B cell (primary cell): ENCODE measurements around the gene SINHCAF. TPM values are rescaled to one million over a fixed set of nuclear protein-coding genes. Genes with fewer than 3 reads are reported as not detected.
A peak's percentile ranks its signal among the peaks of the same experiment; 100 is the strongest.

Experiments used
- ATAC-seq: fragments of 200-7000 bp; cut with Tn5 transposase; one replicate; pipeline ENCODE4 v1.10.0; 2021; ENCODE audit warnings: low read depth, mild to moderate bottlenecking, moderate number of reproducible peaks, moderate library complexity
- CTCF ChIA-PET: fragments of 350-600 bp; sonication (Branson Sonifier 250); formaldehyde crosslinking; loops from one replicate; lab custom pipeline; 2021; ENCODE audit warnings: antibody characterized with exemption, inconsistent platforms; lab: Charles Lee
- POLR2A ChIA-PET: fragments of 350-600 bp; sonication (Branson Sonifier 250); formaldehyde crosslinking; loops from one replicate; lab custom pipeline; 2021; ENCODE audit warnings: antibody characterized with exemption; lab: Charles Lee
- DNase-seq: peaks from one replicate; pipeline ENCODE4 v3.0.0; 2013
- H2AFZ ChIP-seq: 2 replicates; pipeline ENCODE4 v1.6.1; 2012; ENCODE audit warnings: mild to moderate bottlenecking, low read depth, low read length; ENCODE audit not compliant: insufficient read depth, poor library complexity, severe bottlenecking
- H3K27ac ChIP-seq, 2 donors: 1 replicate in 1 of 2; 2 replicates in 1 of 2; pipeline ENCODE4 v1.5.1; 2012 to 2013; ENCODE audit warnings: low read length in 2 of 2, mild to moderate bottlenecking in 2 of 2, moderate library complexity in 1 of 2
- H3K27me3 ChIP-seq, 4 experiments: fragments of 200-600 bp in 1 of 4; sonication (generic) in 1 of 4; replicated peaks in 1 of 4; 1 replicate in 2 of 4; 2 replicates in 2 of 4; pipeline versions ENCODE4 v1.6.1 to v1.7.0; 2013 to 2016; ENCODE audit warnings: low read length in 3 of 4, mild to moderate bottlenecking in 2 of 4, mixed read lengths in 1 of 4, moderate library complexity in 1 of 4; ENCODE audit not compliant: insufficient read depth in 4 of 4, control insufficient read depth in 3 of 4; ENCODE audit errors: control extremely low read depth in 1 of 4
- H3K36me3 ChIP-seq, 2 experiments: replicated peaks in 1 of 2; 1 replicate in 1 of 2; 2 replicates in 1 of 2; pipeline versions ENCODE4 v1.6.1 to v1.7.1; 2013; ENCODE audit warnings: low read length in 1 of 2; ENCODE audit not compliant: insufficient read depth in 2 of 2, control insufficient read depth in 1 of 2; ENCODE audit errors: control extremely low read depth in 1 of 2, extremely low read depth in 1 of 2
- H3K4me1 ChIP-seq, 2 donors: fragments of 200-600 bp in 1 of 2; sonication (generic) in 1 of 2; 1 replicate in 1 of 2; 2 replicates in 1 of 2; pipeline versions ENCODE4 v1.5.1 to v1.6.1; 2013 to 2017; ENCODE audit warnings: low read length in 2 of 2; ENCODE audit not compliant: control insufficient read depth in 2 of 2, insufficient read depth in 2 of 2
- H3K4me2 ChIP-seq: replicated peaks from 2 replicates; pipeline ENCODE3; 2012; ENCODE audit warnings: mild to moderate bottlenecking, low read depth, low read length; ENCODE audit not compliant: poor library complexity, severe bottlenecking
- H3K4me3 ChIP-seq, 5 experiments: fragments of 200-600 bp in 1 of 5; sonication (generic) in 1 of 5; 1 replicate in 3 of 5; 2 replicates in 2 of 5; pipeline versions ENCODE4 v1.5.1 to v1.7.0; 2011 to 2016; ENCODE audit warnings: low read length in 4 of 5, mild to moderate bottlenecking in 4 of 5, low read depth in 2 of 5, control low read depth in 1 of 5, moderate library complexity in 1 of 5; ENCODE audit not compliant: insufficient read depth in 1 of 5; ENCODE audit errors: control extremely low read depth in 1 of 5, extremely low read depth in 1 of 5
- H3K79me2 ChIP-seq: fragments of 200-600 bp; sonication (generic); one replicate; pipeline ENCODE4 v1.6.0; 2016; ENCODE audit warnings: low read length; ENCODE audit not compliant: control insufficient read depth, insufficient read depth
- H3K9ac ChIP-seq: fragments of 200-600 bp; sonication (generic); 2 replicates; pipeline ENCODE4 v1.6.1; 2017; ENCODE audit warnings: mild to moderate bottlenecking, low read length, moderate library complexity
- H3K9me3 ChIP-seq, 3 donors: one replicate each; pipeline versions ENCODE4 v1.6.1 to v1.7.1; 2013; ENCODE audit warnings: low read length in 2 of 3; ENCODE audit not compliant: control insufficient read depth in 2 of 3, insufficient read depth in 1 of 3; ENCODE audit errors: control extremely low read depth in 1 of 3
- H4K20me1 ChIP-seq: 2 replicates; pipeline ENCODE4 v1.6.0; 2012; ENCODE audit warnings: mild to moderate bottlenecking, low read length; ENCODE audit not compliant: insufficient read depth, control insufficient read depth, poor library complexity, severe bottlenecking
- H3K27ac Mint-ChIP-seq: one replicate; pipeline ENCODE4 v1.8.0; 2021; ENCODE audit warnings: mixed read lengths
- H3K27me3 Mint-ChIP-seq: one replicate; pipeline ENCODE4 v1.8.0; 2021; ENCODE audit warnings: mixed read lengths
- H3K4me1 Mint-ChIP-seq: one replicate; pipeline ENCODE4 v1.8.0; 2021; ENCODE audit warnings: mixed read lengths
- H3K4me3 Mint-ChIP-seq: one replicate; pipeline ENCODE4 v1.8.0; 2021; ENCODE audit warnings: mixed read lengths
- H3K9me3 Mint-ChIP-seq: one replicate; pipeline ENCODE4 v1.8.0; 2022; ENCODE audit warnings: mixed read lengths; ENCODE audit not compliant: insufficient read depth
- EZH2 ChIP-seq: IDR thresholded peaks from 2 replicates; pipeline ENCODE4 v1.6.1; 2012; ENCODE audit warnings: borderline replicate concordance, low read depth, mild to moderate bottlenecking, moderate library complexity, low read length; ENCODE audit not compliant: insufficient read depth, poor library complexity, severe bottlenecking
- WGBS: methylation state at CpG from one replicate; pipeline ENCODE4 v1.1.5; 2013; ENCODE audit warnings: missing lambda C conversion rate; ENCODE audit not compliant: insufficient coverage; 5-methylcytosine and 5-hydroxymethylcytosine counted together
- intact Hi-C: fragments of 100-400 bp; cut with micrococcal nuclease; formaldehyde crosslinking; loops from one replicate; pipeline ENCODE4 v1.10.0; 2022
- polyA plus RNA-seq: library from polyadenylated mRNA; depleted of rRNA; stranded (reverse); fragments of >200 nt; gene quantifications from 2 replicates; pipeline ENCODE4 v1.2.3, GENCODE V29; 2012
- total RNA-seq, 2 donors: library from RNA; stranded (reverse); fragments of 120-200 nt in 1 of 2; gene quantifications; 1 replicate in 1 of 2; 2 replicates in 1 of 2; pipeline versions ENCODE4 v1.2.3 to v1.2.4, GENCODE V29; 2013 to 2022
- TF ChIP-seq, protein P1 (sequence below): fragments of 200-600 bp; IDR thresholded peaks from one replicate; pipeline ENCODE4 v1.8.0; 2022; ENCODE audit warnings: antibody characterized with exemption, mild to moderate bottlenecking

SINHCAF gene
- total and polyA plus RNA-seq, 2 donors (not counting 1 experiment from before 2014, with no cell fraction given): 43.5 to 129 TPM

DNA sequence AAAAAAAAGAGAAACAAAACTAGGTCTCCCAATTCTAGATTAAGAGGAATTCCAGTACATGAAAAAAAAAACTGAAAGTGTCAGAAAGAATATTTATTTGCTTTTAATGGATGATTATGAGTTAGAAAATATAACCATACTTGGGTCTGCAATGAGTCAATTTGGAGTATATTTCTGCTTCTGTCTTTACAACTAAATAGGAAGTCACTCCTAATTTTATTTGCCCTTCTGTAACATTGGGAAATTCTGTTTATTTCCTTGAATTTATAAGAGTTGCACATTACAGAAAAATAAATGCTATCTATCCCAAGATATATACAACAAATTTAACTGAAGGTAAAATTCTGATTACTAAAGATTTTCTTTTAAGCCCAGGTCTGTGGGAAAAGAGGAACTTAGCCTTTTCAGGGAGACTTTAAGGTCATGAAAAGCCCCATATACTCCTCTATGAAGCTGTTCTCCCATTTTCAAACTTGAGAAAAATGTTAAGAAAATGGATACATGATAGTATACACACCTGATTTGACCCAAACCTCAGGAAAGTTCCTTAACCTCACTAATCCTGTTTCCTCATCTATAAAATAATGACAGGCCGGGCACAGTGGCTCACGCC is 7.2 kb downstream of the SINHCAF start:
- no peaks in the 10 kb centered on the region for H3K27me3 Mint-ChIP-seq
- ChIA-PET POLR2A (interaction anchor here (0.5 kb wide), 1 partner anchor 1366 kb away, joined by 4 read pairs; no protein-coding TSS in a partner anchor), CTCF (interaction anchor here (1.2 to 1.9 kb wide), 3 partner anchors 47 to 84 kb away, joined by 3 to 9 read pairs (median 3); no protein-coding TSS in a partner anchor)
- DNase-seq (peak; percentile 37), ATAC-seq (no peak)
- H3K27ac ChIP-seq: peak overlapping the region; percentile 62 to 87
- peaks cover 59 to 69% of the 10 kb centered on the region in 2 donors for H3K4me1 ChIP-seq
- H3K9me3 ChIP-seq: no peaks in the 10 kb centered on the region
- H3K79me2 ChIP-seq: peaks cover 98% of the 10 kb centered on the region
- peak overlapping the region; percentile 73 for H3K4me2 ChIP-seq
- no peaks in the 10 kb centered on the region for H3K9me3 Mint-ChIP-seq
- no peak overlapping the region for H3K4me3 ChIP-seq
- peaks cover 84% of the 10 kb centered on the region for H3K4me1 Mint-ChIP-seq
- WGBS: 88% methylated on average over 2 of the region's 2 CpGs
- no peaks in the 10 kb centered on the region for H3K27me3 ChIP-seq
- no peak for TF ChIP-seq EZH2
- no peak overlapping the region for H2AFZ ChIP-seq
- H3K36me3 ChIP-seq: peaks cover 2 to 6% of the 10 kb centered on the region in 2 experiments
- intact Hi-C loops: loop anchor here (2.0 to 5.0 kb wide), 3 partner anchors 16 to 949 kb away; no protein-coding TSS in a partner anchor
- peaks cover 22% of the 10 kb centered on the region for H4K20me1 ChIP-seq
- H3K4me3 Mint-ChIP-seq: peak overlapping the region; percentile 87
- no peak overlapping the region for H3K9ac ChIP-seq
- H3K27ac Mint-ChIP-seq: peak overlapping the region; percentile 83

DNA sequence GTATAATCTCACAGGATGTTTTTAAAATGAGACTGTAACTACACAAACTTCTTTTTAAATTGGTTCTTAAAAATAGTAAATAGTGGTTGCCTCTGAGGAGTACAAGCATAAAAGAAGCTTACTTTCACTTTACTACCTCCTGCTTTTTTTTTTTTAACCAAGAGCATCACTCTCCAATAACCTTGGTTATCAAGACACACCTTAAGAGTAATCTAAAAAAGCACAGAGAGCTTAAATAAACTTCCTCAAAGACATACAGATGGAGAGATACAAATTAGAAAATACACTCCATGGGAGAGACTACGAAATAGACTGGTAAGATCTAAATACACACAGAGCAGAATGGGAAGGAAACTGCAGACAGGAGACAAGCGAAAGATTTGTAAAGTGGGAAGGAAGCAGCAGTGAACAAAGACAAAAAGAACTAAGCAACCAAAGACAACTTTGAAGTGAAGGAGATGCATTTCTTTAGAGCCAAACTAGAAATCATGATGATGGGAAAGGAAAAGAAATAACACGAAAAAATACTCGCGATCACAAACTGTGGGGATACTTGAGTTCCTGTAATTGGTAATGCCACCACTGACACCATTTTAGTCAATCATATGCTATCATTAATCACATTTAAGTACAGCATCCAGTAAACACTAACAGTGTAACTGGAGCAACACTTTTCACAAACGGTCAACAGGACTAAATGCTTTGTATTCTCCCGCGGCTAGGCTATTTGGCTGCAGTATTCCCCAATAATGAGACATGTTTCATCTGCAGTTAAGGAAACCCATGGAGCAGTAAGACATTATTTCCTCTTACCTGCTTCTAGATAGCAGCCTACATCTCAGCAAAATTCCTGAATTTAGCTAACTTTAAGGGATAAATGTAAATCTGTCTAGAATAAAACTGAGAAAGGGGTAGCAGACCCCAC is 8.2 kb downstream of the SINHCAF start:
- Histone ChIP-seq H3K27ac (peak overlapping the region; percentile 62 to 87), H3K9me3 (no peaks in the 10 kb centered on the region), H3K9ac (peak overlapping the region; percentile 66), H3K4me3 (peak overlapping the region; percentile 21 to 79 (median 43)), H3K79me2 (peaks cover 98% of the 10 kb centered on the region), H3K27me3 (no peaks in the 10 kb centered on the region), H3K4me2 (peak overlapping the region; percentile 73), H3K4me1 (peaks cover 50 to 64% of the 10 kb centered on the region in 2 donors), H2AFZ (peak overlapping the region; percentile 61), H4K20me1 (peaks cover 32% of the 10 kb centered on the region), H3K36me3 (peaks cover 2 to 6% of the 10 kb centered on the region in 2 experiments)
- H3K27ac Mint-ChIP-seq: peak overlapping the region; percentile 83
- ChIA-PET CTCF (interaction anchor here (1.0 to 1.9 kb wide), 2 partner anchors 19 to 46 kb away, joined by 3 to 9 read pairs; no protein-coding TSS in a partner anchor), POLR2A (no interaction called here)
- no peaks in the 10 kb centered on the region for H3K27me3 Mint-ChIP-seq
- H3K4me3 Mint-ChIP-seq: peak overlapping the region; percentile 87
- intact Hi-C loops: loop anchor here (2.0 to 5.0 kb wide), 3 partner anchors 15 to 950 kb away; no protein-coding TSS in a partner anchor
- ATAC-seq: peak; percentile 50
- no peak for TF ChIP-seq EZH2
- TF ChIP-seq, protein P1, sequence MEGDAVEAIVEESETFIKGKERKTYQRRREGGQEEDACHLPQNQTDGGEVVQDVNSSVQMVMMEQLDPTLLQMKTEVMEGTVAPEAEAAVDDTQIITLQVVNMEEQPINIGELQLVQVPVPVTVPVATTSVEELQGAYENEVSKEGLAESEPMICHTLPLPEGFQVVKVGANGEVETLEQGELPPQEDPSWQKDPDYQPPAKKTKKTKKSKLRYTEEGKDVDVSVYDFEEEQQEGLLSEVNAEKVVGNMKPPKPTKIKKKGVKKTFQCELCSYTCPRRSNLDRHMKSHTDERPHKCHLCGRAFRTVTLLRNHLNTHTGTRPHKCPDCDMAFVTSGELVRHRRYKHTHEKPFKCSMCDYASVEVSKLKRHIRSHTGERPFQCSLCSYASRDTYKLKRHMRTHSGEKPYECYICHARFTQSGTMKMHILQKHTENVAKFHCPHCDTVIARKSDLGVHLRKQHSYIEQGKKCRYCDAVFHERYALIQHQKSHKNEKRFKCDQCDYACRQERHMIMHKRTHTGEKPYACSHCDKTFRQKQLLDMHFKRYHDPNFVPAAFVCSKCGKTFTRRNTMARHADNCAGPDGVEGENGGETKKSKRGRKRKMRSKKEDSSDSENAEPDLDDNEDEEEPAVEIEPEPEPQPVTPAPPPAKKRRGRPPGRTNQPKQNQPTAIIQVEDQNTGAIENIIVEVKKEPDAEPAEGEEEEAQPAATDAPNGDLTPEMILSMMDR: no peak
- no CpG with 5 or more reads among the region's 8 CpGs for whole genome bisulfite sequencing
- H3K9me3 Mint-ChIP-seq: no peaks in the 10 kb centered on the region
- H3K4me1 Mint-ChIP-seq: peaks cover 77% of the 10 kb centered on the region
- DNase-seq: peak; percentile 47
